CD14-positive monocyte (primary cell): ENCODE results near the gene LATS2. TPM values are rescaled to one million over a fixed set of nuclear protein-coding genes. Genes with fewer than 3 reads are reported as not detected.

Source experiments
- DNase-seq, 3 donors: peaks; one replicate each; pipeline ENCODE4 v3.0.0-alpha.2; 2011 to 2022
- H2AFZ ChIP-seq: 2 replicates; pipeline ENCODE4 v1.6.0; 2012; ENCODE audit warnings: mild to moderate bottlenecking, low read depth, low read length, inconsistent platforms; ENCODE audit not compliant: insufficient read depth, poor library complexity, severe bottlenecking
- H3K27ac ChIP-seq, 2 donors: 1 replicate in 1 of 2; 2 replicates in 1 of 2; pipeline ENCODE4 v1.5.1; 2012 to 2013; ENCODE audit warnings: low read length in 2 of 2, control low read depth in 1 of 2, inconsistent platforms in 1 of 2, low read depth in 1 of 2, mild to moderate bottlenecking in 1 of 2
- H3K27me3 ChIP-seq, 2 donors: one replicate each; pipeline versions ENCODE4 v1.6.0 to v1.6.1; 2011 to 2013; ENCODE audit warnings: low read length in 2 of 2; ENCODE audit not compliant: control insufficient read depth in 2 of 2, insufficient read depth in 2 of 2
- H3K36me3 ChIP-seq, 2 donors: replicated peaks in 1 of 2; 1 replicate in 1 of 2; 2 replicates in 1 of 2; pipeline versions ENCODE4 v1.5.1 to v1.6.1; 2012 to 2013; ENCODE audit warnings: low read length in 2 of 2, control low read depth in 1 of 2, inconsistent platforms in 1 of 2, mild to moderate bottlenecking in 1 of 2; ENCODE audit not compliant: insufficient read depth in 2 of 2, control insufficient read depth in 1 of 2
- H3K4me1 ChIP-seq, 2 donors: 1 replicate in 1 of 2; 2 replicates in 1 of 2; pipeline versions ENCODE4 v1.5.1 to v1.6.1; 2012 to 2013; ENCODE audit warnings: low read length in 2 of 2, control low read depth in 1 of 2, inconsistent platforms in 1 of 2, mild to moderate bottlenecking in 1 of 2, moderate library complexity in 1 of 2; ENCODE audit not compliant: insufficient read depth in 2 of 2, control insufficient read depth in 1 of 2
- H3K4me2 ChIP-seq: replicated peaks from 2 replicates; pipeline ENCODE3; 2012; ENCODE audit warnings: low read length, moderate library complexity, mild to moderate bottlenecking; ENCODE audit not compliant: poor library complexity, severe bottlenecking; ENCODE audit errors: extremely low read depth
- H3K4me3 ChIP-seq, 3 experiments: fragments of 200-600 bp in 1 of 3; sonication (generic) in 1 of 3; replicated peaks in 1 of 3; 1 replicate in 2 of 3; 2 replicates in 1 of 3; pipeline ENCODE4 v1.5.1; 2011 to 2013; ENCODE audit warnings: low read length in 3 of 3, mild to moderate bottlenecking in 3 of 3, control low read depth in 2 of 3, low read depth in 2 of 3, inconsistent platforms in 1 of 3, moderate library complexity in 1 of 3
- H3K79me2 ChIP-seq: 2 replicates; pipeline ENCODE4 v1.6.0; 2012; ENCODE audit warnings: mild to moderate bottlenecking, control low read depth, inconsistent platforms, low read length, moderate library complexity; ENCODE audit not compliant: insufficient read depth
- H3K9ac ChIP-seq: 2 replicates; pipeline ENCODE4 v1.6.0; 2017; ENCODE audit warnings: low read length, mild to moderate bottlenecking; ENCODE audit not compliant: insufficient read depth, poor library complexity, severe bottlenecking
- H3K9me3 ChIP-seq, 2 donors: replicated peaks in 1 of 2; 1 replicate in 1 of 2; 2 replicates in 1 of 2; pipeline versions ENCODE4 v1.5.1 to v1.6.1; 2012 to 2013; ENCODE audit warnings: low read length in 2 of 2, control low read depth in 1 of 2; ENCODE audit not compliant: control insufficient read depth in 1 of 2, insufficient read depth in 1 of 2
- H4K20me1 ChIP-seq: 2 replicates; pipeline ENCODE4 v1.6.0; 2012; ENCODE audit warnings: mild to moderate bottlenecking, low read length, control low read depth, moderate library complexity; ENCODE audit not compliant: insufficient read depth
- H3K27ac Mint-ChIP-seq, 7 donors: one replicate each; pipeline ENCODE4 v1.8.0; 2020; ENCODE audit warnings: mild to moderate bottlenecking in 7 of 7, mixed read lengths in 7 of 7, moderate library complexity in 6 of 7, inconsistent platforms in 2 of 7
- H3K27me3 Mint-ChIP-seq, 3 donors: one replicate each; pipeline ENCODE4 v1.8.0; 2021 to 2022; ENCODE audit warnings: low read depth in 3 of 3, mild to moderate bottlenecking in 3 of 3, mixed read lengths in 3 of 3, moderate library complexity in 3 of 3, inconsistent platforms in 1 of 3
- H3K36me3 Mint-ChIP-seq, 2 donors: one replicate each; pipeline ENCODE4 v1.8.0; 2020; ENCODE audit warnings: mixed read lengths in 2 of 2, inconsistent platforms in 1 of 2, mild to moderate bottlenecking in 1 of 2
- H3K4me1 Mint-ChIP-seq: one replicate; pipeline ENCODE4 v1.8.0; 2020; ENCODE audit warnings: mild to moderate bottlenecking, mixed read lengths
- H3K4me3 Mint-ChIP-seq, 2 donors: one replicate each; pipeline ENCODE4 v1.8.0; 2020; ENCODE audit warnings: mild to moderate bottlenecking in 2 of 2, mixed read lengths in 2 of 2, moderate library complexity in 1 of 2
- H3K9me3 Mint-ChIP-seq, 7 donors: one replicate each; pipeline ENCODE4 v1.8.0; 2020 to 2022; ENCODE audit warnings: mixed read lengths in 7 of 7, mild to moderate bottlenecking in 6 of 7, moderate library complexity in 6 of 7, inconsistent platforms in 2 of 7
- WGBS: methylation state at CpG from one replicate; pipeline ENCODE4 v1.1.5; 2013; ENCODE audit warnings: missing lambda C conversion rate; ENCODE audit not compliant: insufficient coverage; 5-methylcytosine and 5-hydroxymethylcytosine counted together
- intact Hi-C, 2 donors: fragments of 100-400 bp; cut with micrococcal nuclease; formaldehyde crosslinking; loops; one replicate each; pipeline versions ENCODE4 v1.15.0 to v1.15.1; 2023
- polyA plus RNA-seq, 3 donors: library from polyadenylated mRNA; depleted of rRNA in 1 of 3; unstranded in 2 of 3; stranded (reverse) in 1 of 3; fragments of 300-500 nt in 2 of 3; fragments of >200 nt in 1 of 3; fragmentation: Illumina TruSeq in 2 of 3; gene quantifications; 1 replicate in 2 of 3; 2 replicates in 1 of 3; pipeline ENCODE4 v1.2.3, GENCODE V29; 2012 to 2021
- TF ChIP-seq, protein P1 (sequence below): fragments of 200-600 bp; IDR thresholded peaks from one replicate; pipeline ENCODE4 v1.8.0; 2022; ENCODE audit warnings: antibody characterized with exemption, mild to moderate bottlenecking

Gene LATS2
- polyA plus RNA-seq, 3 donors: 0.96 to 11.2 (median 1.0) TPM

GRCh38 chr13:21047087-21047486 lies 14.3 kb downstream of the LATS2 start:
- no peak overlapping the region for H3K4me3 Mint-ChIP-seq
- H3K4me3 ChIP-seq: no peak overlapping the region
- H3K79me2 ChIP-seq: peaks cover 99% of the 10 kb centered on the region
- H3K4me1 ChIP-seq: peaks cover 37 to 64% of the 10 kb centered on the region in 2 donors
- H2AFZ ChIP-seq: no peak overlapping the region
- no peak overlapping the region for H3K9ac ChIP-seq
- peaks cover 74% of the 10 kb centered on the region for H3K4me1 Mint-ChIP-seq
- peaks cover 34 to 38% of the 10 kb centered on the region in 2 donors for H3K36me3 Mint-ChIP-seq
- WGBS: 96% methylated on average over 9 of the region's 9 CpGs
- TF ChIP-seq, protein P1, sequence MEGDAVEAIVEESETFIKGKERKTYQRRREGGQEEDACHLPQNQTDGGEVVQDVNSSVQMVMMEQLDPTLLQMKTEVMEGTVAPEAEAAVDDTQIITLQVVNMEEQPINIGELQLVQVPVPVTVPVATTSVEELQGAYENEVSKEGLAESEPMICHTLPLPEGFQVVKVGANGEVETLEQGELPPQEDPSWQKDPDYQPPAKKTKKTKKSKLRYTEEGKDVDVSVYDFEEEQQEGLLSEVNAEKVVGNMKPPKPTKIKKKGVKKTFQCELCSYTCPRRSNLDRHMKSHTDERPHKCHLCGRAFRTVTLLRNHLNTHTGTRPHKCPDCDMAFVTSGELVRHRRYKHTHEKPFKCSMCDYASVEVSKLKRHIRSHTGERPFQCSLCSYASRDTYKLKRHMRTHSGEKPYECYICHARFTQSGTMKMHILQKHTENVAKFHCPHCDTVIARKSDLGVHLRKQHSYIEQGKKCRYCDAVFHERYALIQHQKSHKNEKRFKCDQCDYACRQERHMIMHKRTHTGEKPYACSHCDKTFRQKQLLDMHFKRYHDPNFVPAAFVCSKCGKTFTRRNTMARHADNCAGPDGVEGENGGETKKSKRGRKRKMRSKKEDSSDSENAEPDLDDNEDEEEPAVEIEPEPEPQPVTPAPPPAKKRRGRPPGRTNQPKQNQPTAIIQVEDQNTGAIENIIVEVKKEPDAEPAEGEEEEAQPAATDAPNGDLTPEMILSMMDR: no peak
- H3K4me2 ChIP-seq: no peak overlapping the region
- no peak overlapping the region for H3K27ac ChIP-seq
- no peaks in the 10 kb centered on the region for H3K9me3 ChIP-seq
- H3K27me3 Mint-ChIP-seq: peaks cover 0 to 2% (median 0%) of the 10 kb centered on the region in 3 donors
- H4K20me1 ChIP-seq: peaks cover 100% of the 10 kb centered on the region
- peaks cover 6 to 21% of the 10 kb centered on the region in 2 donors for H3K36me3 ChIP-seq
- peaks cover 0 to 3% (median 0%) of the 10 kb centered on the region in 7 donors for H3K9me3 Mint-ChIP-seq
- DNase-seq: no peak
- H3K27me3 ChIP-seq: no peaks in the 10 kb centered on the region
- H3K27ac Mint-ChIP-seq: peak overlapping the region in 2 of 7 donors; percentile 10 to 59
- intact Hi-C loops: loop anchor here in 1 of 2 donors (10.0 kb wide), 1 partner anchor 92 kb away; no protein-coding TSS in a partner anchor

DNA sequence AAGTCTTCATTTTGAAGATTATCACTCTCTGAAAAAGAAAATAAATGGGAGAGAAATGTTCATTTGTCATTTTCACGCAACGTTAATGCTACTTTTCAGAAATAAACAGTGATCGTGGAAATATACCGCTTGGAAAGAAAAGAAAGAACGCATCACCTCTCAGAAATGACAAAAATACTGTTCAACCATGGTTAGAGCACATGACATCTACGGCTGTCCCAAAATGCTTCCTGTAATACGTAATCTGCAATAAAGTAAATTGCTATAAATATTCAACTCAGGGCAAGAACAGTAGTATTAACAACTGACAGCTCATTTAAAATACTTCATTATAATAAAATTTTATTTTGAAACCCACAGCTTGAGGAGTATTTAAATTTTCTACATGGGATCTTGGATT lies 15.2 kb downstream of the LATS2 start:
- Histone ChIP-seq H3K27me3 (no peaks in the 10 kb centered on the region), H3K79me2 (peaks cover 99% of the 10 kb centered on the region), H3K4me3 (no peak overlapping the region), H3K9ac (no peak overlapping the region), H4K20me1 (peaks cover 100% of the 10 kb centered on the region), H3K4me2 (no peak overlapping the region), H3K9me3 (no peaks in the 10 kb centered on the region), H2AFZ (no peak overlapping the region), H3K36me3 (peaks cover 3 to 21% of the 10 kb centered on the region in 2 donors), H3K4me1 (peaks cover 39 to 62% of the 10 kb centered on the region in 2 donors), H3K27ac (no peak overlapping the region)
- Mint-ChIP-seq H3K36me3 (peaks cover 34 to 35% of the 10 kb centered on the region in 2 donors), H3K4me1 (peaks cover 76% of the 10 kb centered on the region), H3K4me3 (no peak overlapping the region), H3K27ac (no peak overlapping the region), H3K27me3 (peaks cover 0 to 2% (median 0%) of the 10 kb centered on the region in 3 donors), H3K9me3 (peaks cover 0 to 3% (median 0%) of the 10 kb centered on the region in 7 donors)
- TF ChIP-seq, protein P1: no peak
- intact Hi-C loops: loop anchor here in 1 of 2 donors (10.0 kb wide), 1 partner anchor 91 kb away; no protein-coding TSS in a partner anchor
- WGBS: no CpG with 5 or more reads among the region's 7 CpGs
- no peak for DNase-seq
